ENCODE measurements around the gene PLXNA1.

Gene PLXNA1

GRCh38 chr3:127019449-127019848 is 36.5 kb downstream of the PLXNA1 start:
- DNase-seq (ENCODE audit: low spot score) = no peak

DNA sequence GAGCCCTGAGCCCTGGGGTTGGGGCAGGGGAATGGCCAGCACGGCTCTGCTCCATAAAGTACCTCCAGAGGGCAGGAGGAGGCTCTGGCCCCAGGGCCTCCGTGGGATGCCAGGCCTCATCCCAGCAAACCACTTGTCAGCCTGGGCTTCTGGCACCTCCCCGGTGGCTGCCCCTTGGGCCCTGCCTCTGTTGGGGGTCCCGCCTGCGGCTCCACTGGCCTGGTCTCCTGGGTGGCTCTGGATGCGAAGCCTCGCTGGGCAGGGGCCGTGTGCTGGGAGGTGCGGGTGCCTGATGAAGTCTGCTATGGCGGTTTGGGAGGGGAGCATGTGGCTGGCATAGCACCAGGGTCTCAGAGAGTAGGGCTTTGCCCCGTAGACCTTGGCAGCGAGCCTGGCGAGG is 37.6 kb downstream of the PLXNA1 start:
- no peak for DNase-seq (ENCODE audit: low spot score)

- no peak for DNase-seq (ENCODE audit: low spot score)
These were observed 39.9 kb downstream of the PLXNA1 start for GRCh38 chr3:127022849-127023248.

GRCh38 chr3:127025456-127025855 is 42.5 kb downstream of the PLXNA1 start:
- DNase-seq (ENCODE audit: low spot score) = no peak

- DNase-seq (ENCODE audit: low spot score) = no peak
These were observed 43.1 kb downstream of the PLXNA1 start for GRCh38 chr3:127026036-127026435.

DNA sequence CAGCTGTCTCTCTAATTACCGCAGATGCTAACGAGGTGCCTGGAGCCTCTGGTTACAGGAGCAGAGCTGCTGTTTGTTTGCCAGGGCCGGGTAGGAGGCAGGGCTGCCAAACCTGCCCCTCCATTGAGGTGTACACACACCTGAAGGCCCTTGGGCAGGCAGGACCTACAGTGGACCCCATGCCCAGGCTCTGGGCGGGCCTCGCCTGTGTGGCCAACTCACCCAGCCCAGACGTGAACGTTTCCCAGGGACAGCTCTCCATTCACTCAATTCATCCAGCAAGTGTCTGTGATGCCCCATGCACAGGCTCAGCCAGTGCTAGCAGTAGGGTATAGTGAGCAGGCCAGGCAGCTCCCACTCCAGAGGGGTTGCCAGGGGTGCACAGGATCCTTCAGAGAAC is 43.7 kb downstream of the PLXNA1 start:
- no peak for DNase-seq (ENCODE audit: low spot score)

DNA sequence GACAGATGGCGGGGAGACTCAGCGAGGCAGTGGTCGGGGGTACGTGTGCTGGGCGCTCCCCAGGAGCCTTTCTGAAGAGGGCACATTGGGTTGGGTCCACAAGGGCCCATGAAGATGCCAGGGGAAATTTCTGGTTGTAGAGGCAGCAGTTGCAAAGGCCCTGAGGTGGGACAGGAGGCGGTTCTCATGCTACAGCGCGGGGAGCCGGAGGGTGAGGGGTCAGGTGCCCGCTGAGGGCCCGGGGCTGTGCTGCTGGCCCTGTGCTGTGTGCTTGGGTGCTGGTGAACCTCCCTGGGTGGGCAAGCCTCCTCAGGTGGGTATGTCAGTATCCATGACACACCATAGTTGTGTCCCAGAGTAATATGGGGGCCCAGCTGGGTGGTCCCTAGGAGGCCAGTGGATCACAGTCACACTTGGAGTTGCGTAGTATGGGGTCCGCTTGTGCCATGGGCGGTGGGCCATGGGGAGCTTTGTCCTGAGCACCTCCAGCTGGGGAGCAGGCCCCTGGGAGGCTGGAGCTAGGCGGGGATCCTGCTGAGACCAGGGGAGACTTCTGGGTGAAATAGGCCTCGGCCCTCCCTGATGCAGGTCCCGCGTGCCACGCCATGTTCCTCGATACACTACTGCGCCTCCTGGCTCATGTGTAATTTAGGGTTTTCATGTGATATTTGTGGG is 44.3 kb downstream of the PLXNA1 start:
- no peak for DNase-seq (ENCODE audit: low spot score)

- DNase-seq (ENCODE audit: low spot score) = no peak
These were observed 45.1 kb downstream of the PLXNA1 start for GRCh38 chr3:127027811-127028548.

GRCh38 chr3:127028781-127029657 is 46.1 kb downstream of the PLXNA1 start:
- no peak for DNase-seq (ENCODE audit: low spot score)

DNA sequence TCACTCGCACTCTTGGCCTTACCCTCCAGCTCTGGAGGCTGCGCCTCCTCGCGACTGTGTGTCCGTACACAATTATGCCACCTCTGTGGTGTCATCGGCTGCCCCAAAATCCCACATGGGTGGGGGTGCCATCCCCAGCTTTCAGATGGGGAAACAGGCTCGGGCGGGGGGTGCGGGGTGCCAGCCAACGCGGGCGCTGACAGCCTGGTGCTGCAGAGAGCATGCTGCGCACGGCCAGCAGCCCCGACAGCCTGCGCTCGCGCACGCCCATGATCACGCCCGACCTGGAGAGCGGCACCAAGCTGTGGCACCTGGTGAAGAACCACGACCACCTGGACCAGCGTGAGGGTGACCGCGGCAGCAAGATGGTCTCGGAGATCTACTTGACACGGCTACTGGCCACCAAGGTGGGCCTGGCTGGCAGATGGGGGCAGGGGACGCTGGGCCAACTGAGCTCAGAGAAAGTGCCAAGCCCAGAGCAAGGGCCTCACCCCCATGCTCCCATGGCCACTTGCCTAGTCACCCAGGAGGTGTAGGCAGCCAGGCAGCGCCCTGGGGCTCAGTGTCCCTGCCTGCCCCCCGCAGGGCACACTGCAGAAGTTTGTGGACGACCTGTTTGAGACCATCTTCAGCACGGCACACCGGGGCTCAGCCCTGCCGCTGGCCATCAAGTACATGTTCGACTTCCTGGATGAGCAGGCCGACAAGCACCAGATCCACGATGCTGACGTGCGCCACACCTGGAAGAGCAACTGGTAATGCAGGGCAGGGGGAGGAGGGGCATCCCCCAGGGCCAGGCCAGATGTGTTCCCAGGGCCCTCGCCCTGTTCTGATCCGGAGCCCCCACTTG is 47.0 kb downstream of the PLXNA1 start:
- DNase-seq (ENCODE audit: low spot score) = no peak

GRCh38 chr3:127030508-127031412 is 47.8 kb downstream of the PLXNA1 start:
- no peak for DNase-seq (ENCODE audit: low spot score)

GRCh38 chr3:127031413-127031810 is 48.5 kb downstream of the PLXNA1 start:
- no peak for DNase-seq (ENCODE audit: low spot score)

DNA sequence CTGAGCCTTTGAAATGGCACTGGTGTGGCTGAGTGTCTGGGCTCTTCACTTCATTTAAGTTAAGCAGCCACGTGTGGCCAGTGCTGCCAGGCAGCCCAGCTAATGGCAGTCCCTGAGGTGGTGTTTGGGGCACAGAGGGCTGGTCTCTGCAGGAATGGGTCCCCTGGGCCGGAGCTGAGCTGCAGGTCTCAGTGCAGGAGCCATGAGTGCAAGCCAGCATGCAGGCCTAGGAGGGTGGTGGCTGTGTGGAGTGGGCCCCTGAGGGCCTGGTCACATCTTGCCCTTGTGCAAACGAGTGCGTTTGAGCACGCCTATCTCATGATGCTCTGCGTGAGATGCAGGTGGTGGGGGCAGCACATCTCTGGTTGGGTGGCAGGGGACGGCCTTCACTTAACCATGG is 48.9 kb downstream of the PLXNA1 start:
- DNase-seq (ENCODE audit: low spot score) = no peak

GRCh38 chr3:127032296-127032990 is 49.5 kb downstream of the PLXNA1 start:
- no peak for DNase-seq (ENCODE audit: low spot score)
